ENCODE results near the gene GBF1.

DNA sequence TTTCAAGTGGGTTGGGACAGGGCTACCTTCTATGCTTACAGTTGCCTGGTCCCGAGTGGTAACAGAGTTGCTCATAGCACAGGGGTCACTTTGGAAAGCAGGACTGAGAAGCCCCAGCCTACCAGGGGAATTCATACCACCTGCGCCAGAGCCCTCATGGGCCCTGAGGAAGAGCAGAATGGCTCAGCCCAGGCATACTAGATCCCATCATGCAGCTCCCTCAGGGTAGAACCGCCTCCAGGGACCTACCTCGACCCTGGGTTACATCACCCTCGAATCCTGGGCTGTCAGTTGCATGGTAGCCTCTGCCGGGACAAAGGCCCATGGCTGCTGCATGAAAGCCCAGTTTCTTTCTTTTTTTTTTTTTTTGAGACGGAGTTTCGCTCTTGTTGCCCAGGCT is 184.1 kb downstream of the GBF1 start:
- TF ChIP-seq, protein P1, sequence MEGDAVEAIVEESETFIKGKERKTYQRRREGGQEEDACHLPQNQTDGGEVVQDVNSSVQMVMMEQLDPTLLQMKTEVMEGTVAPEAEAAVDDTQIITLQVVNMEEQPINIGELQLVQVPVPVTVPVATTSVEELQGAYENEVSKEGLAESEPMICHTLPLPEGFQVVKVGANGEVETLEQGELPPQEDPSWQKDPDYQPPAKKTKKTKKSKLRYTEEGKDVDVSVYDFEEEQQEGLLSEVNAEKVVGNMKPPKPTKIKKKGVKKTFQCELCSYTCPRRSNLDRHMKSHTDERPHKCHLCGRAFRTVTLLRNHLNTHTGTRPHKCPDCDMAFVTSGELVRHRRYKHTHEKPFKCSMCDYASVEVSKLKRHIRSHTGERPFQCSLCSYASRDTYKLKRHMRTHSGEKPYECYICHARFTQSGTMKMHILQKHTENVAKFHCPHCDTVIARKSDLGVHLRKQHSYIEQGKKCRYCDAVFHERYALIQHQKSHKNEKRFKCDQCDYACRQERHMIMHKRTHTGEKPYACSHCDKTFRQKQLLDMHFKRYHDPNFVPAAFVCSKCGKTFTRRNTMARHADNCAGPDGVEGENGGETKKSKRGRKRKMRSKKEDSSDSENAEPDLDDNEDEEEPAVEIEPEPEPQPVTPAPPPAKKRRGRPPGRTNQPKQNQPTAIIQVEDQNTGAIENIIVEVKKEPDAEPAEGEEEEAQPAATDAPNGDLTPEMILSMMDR (IDR thresholded peaks at IDR 0.05) = no peak
- no peak for TF ChIP-seq POLR2A (IDR thresholded peaks at IDR 0.05)

All from uterus (tissue), 2 donors.